ENCODE data around the gene MBOAT2. TPM values are rescaled to one million over a fixed set of nuclear protein-coding genes. Genes with fewer than 3 reads are reported as not detected.

MBOAT2 gene
- total and polyA plus RNA-seq, 4 donors = 0.57 to 65.5 (median 3.2) TPM

DNA sequence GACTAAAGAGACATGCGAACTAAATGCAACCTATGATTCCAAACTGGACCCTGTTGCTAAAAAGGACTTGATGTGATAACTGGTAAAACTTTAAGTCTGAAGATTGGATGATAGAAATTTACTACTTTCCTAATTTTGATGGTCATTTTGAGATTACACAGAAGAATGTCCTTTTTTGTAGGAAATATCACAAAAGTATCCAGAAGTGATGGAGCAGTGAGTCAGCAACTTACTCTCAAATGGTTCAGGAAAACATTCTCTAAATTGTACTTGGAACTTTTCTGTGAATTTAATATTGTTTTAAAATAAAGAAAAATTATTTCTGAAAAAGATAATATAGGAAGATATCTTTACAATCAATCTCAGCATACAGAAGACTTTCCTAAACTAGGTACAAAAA lies 19.9 kb downstream of the MBOAT2 start:
- Histone ChIP-seq H3K27me3 (ENCODE audit: control insufficient read depth in 4 of 4, insufficient read depth in 4 of 4, low read length in 3 of 4) (no peaks in the 10 kb centered on the region), H3K9ac (ENCODE audit: low read depth in 1 of 2, low read length in 2 of 2) (no peak overlapping the region), H3K36me3 (ENCODE audit: control insufficient read depth in 4 of 4, insufficient read depth in 3 of 4, low read depth in 1 of 4, low read length in 3 of 4) (no peaks in the 10 kb centered on the region), H3K9me3 (ENCODE audit: control insufficient read depth in 4 of 4, low read length in 3 of 4) (no peaks in the 10 kb centered on the region), H3K4me1 (ENCODE audit: control insufficient read depth in 4 of 4, insufficient read depth in 4 of 4, low read length in 3 of 4) (no peaks in the 10 kb centered on the region), H3K4me3 (ENCODE audit: low read depth in 1 of 3, low read length in 3 of 3) (no peak overlapping the region), H3K27ac (ENCODE audit: low read depth in 1 of 2, low read length in 2 of 2) (no peak overlapping the region)
- DNase-seq (ENCODE audit: low spot score) = no peak
- WGBS = 87% methylated on average over 1 of the region's 1 CpG
- no peak for TF ChIP-seq GABPA (IDR thresholded peaks at IDR 0.05 in 1 of 2, conservative IDR thresholded peaks at IDR 0.05 in 1 of 2)
- TF ChIP-seq HNF4A (conservative IDR thresholded peaks at IDR 0.05) = no peak
- no peak for TF ChIP-seq ATF3 (IDR thresholded peaks at IDR 0.05)
- TF ChIP-seq ZBTB33 (IDR thresholded peaks at IDR 0.05) = no peak
- no peak for TF ChIP-seq FOXA1 (IDR thresholded peaks at IDR 0.05)
- TF ChIP-seq, protein P1, sequence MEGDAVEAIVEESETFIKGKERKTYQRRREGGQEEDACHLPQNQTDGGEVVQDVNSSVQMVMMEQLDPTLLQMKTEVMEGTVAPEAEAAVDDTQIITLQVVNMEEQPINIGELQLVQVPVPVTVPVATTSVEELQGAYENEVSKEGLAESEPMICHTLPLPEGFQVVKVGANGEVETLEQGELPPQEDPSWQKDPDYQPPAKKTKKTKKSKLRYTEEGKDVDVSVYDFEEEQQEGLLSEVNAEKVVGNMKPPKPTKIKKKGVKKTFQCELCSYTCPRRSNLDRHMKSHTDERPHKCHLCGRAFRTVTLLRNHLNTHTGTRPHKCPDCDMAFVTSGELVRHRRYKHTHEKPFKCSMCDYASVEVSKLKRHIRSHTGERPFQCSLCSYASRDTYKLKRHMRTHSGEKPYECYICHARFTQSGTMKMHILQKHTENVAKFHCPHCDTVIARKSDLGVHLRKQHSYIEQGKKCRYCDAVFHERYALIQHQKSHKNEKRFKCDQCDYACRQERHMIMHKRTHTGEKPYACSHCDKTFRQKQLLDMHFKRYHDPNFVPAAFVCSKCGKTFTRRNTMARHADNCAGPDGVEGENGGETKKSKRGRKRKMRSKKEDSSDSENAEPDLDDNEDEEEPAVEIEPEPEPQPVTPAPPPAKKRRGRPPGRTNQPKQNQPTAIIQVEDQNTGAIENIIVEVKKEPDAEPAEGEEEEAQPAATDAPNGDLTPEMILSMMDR (IDR thresholded peaks at IDR 0.05; ENCODE audit: low read depth, low read length, missing input control) = no peak

GRCh38 chr2:8981876-8982275 lies 21.6 kb downstream of the MBOAT2 start:
- Histone ChIP-seq H3K4me3 (ENCODE audit: low read depth in 1 of 3, low read length in 3 of 3) (no peak overlapping the region), H3K27me3 (ENCODE audit: control insufficient read depth in 4 of 4, insufficient read depth in 4 of 4, low read length in 3 of 4) (no peaks in the 10 kb centered on the region), H3K36me3 (ENCODE audit: control insufficient read depth in 4 of 4, insufficient read depth in 3 of 4, low read depth in 1 of 4, low read length in 3 of 4) (no peaks in the 10 kb centered on the region), H3K9ac (ENCODE audit: low read depth in 1 of 2, low read length in 2 of 2) (no peak overlapping the region), H3K27ac (ENCODE audit: low read depth in 1 of 2, low read length in 2 of 2) (no peak overlapping the region), H3K9me3 (ENCODE audit: control insufficient read depth in 4 of 4, low read length in 3 of 4) (no peaks in the 10 kb centered on the region), H3K4me1 (ENCODE audit: control insufficient read depth in 4 of 4, insufficient read depth in 4 of 4, low read length in 3 of 4) (no peaks in the 10 kb centered on the region)
- no peak for DNase-seq (ENCODE audit: low spot score)
- WGBS = 76% methylated on average over 7 of the region's 7 CpGs
- no peak for TF ChIP-seq GABPA (IDR thresholded peaks at IDR 0.05 in 1 of 2, conservative IDR thresholded peaks at IDR 0.05 in 1 of 2)
- TF ChIP-seq ZBTB33 (IDR thresholded peaks at IDR 0.05) = no peak
- TF ChIP-seq TAF1 (conservative IDR thresholded peaks at IDR 0.05) = no peak
- TF ChIP-seq HNF4G (IDR thresholded peaks at IDR 0.05) = no peak
- no peak for TF ChIP-seq EGR1 (IDR thresholded peaks at IDR 0.05; ENCODE audit: low read depth in 2 of 2)
- no peak for TF ChIP-seq RXRA (IDR thresholded peaks at IDR 0.05)
- TF ChIP-seq ATF3 (IDR thresholded peaks at IDR 0.05) = no peak
- TF ChIP-seq HNF4A (conservative IDR thresholded peaks at IDR 0.05) = no peak
- TF ChIP-seq SP1 (IDR thresholded peaks at IDR 0.05) = no peak
- TF ChIP-seq YY1 (IDR thresholded peaks at IDR 0.05) = no peak
- TF ChIP-seq, protein P1 (IDR thresholded peaks at IDR 0.05; ENCODE audit: low read depth, low read length, missing input control) = no peak
- TF ChIP-seq FOXA2 (IDR thresholded peaks at IDR 0.05) = no peak
- TF ChIP-seq JUND (IDR thresholded peaks at IDR 0.05) = no peak
- TF ChIP-seq, protein P2, sequence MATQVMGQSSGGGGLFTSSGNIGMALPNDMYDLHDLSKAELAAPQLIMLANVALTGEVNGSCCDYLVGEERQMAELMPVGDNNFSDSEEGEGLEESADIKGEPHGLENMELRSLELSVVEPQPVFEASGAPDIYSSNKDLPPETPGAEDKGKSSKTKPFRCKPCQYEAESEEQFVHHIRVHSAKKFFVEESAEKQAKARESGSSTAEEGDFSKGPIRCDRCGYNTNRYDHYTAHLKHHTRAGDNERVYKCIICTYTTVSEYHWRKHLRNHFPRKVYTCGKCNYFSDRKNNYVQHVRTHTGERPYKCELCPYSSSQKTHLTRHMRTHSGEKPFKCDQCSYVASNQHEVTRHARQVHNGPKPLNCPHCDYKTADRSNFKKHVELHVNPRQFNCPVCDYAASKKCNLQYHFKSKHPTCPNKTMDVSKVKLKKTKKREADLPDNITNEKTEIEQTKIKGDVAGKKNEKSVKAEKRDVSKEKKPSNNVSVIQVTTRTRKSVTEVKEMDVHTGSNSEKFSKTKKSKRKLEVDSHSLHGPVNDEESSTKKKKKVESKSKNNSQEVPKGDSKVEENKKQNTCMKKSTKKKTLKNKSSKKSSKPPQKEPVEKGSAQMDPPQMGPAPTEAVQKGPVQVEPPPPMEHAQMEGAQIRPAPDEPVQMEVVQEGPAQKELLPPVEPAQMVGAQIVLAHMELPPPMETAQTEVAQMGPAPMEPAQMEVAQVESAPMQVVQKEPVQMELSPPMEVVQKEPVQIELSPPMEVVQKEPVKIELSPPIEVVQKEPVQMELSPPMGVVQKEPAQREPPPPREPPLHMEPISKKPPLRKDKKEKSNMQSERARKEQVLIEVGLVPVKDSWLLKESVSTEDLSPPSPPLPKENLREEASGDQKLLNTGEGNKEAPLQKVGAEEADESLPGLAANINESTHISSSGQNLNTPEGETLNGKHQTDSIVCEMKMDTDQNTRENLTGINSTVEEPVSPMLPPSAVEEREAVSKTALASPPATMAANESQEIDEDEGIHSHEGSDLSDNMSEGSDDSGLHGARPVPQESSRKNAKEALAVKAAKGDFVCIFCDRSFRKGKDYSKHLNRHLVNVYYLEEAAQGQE (IDR thresholded peaks at IDR 0.05) = no peak
- TF ChIP-seq FOXA1 (IDR thresholded peaks at IDR 0.05) = no peak
- TF ChIP-seq NR2F2 (IDR thresholded peaks at IDR 0.05) = no peak
- TF ChIP-seq, protein P3, sequence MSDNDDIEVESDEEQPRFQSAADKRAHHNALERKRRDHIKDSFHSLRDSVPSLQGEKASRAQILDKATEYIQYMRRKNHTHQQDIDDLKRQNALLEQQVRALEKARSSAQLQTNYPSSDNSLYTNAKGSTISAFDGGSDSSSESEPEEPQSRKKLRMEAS (IDR thresholded peaks at IDR 0.05) = no peak
- TF ChIP-seq RAD21 (IDR thresholded peaks at IDR 0.05) = no peak
